Vagina (tissue), 2 donors: ENCODE results near the gene NFKBIB. TPM values are rescaled to one million over a fixed set of nuclear protein-coding genes. Genes with fewer than 3 reads are reported as not detected.
"Not testable (repeated sequence)": the region's sequence is repeated elsewhere in the genome, so short reads cannot be mapped to it uniquely, and the experiment has no call there.

Experiments
- DNase-seq, 2 donors: peaks; one replicate each; pipeline ENCODE4 v3.0.0-alpha.2; 2017; ENCODE audit errors: extremely low spot score in 2 of 2
- H3K27ac ChIP-seq: fragments of 200-600 bp; sonication (generic); one replicate; pipeline ENCODE4 v1.5.1; 2019
- H3K27me3 ChIP-seq: fragments of 200-600 bp; sonication (generic); one replicate; pipeline ENCODE4 v1.5.1; 2019
- H3K36me3 ChIP-seq, 2 donors: fragments of 200-600 bp; sonication (generic); one replicate each; pipeline ENCODE4 v1.5.1; 2017 to 2019
- H3K4me1 ChIP-seq: fragments of 200-600 bp; sonication (generic); one replicate; pipeline ENCODE4 v1.5.1; 2019
- H3K4me3 ChIP-seq, 2 donors: fragments of 200-600 bp; sonication (generic); 1 replicate in 1 of 2; 2 replicates in 1 of 2; pipeline ENCODE4 v1.5.1; 2016 to 2019
- H3K9me3 ChIP-seq: fragments of 200-600 bp; sonication (generic); one replicate; pipeline ENCODE4 v1.5.1; 2019
- CTCF ChIP-seq, 3 experiments: fragments of 450-650 bp in 2 of 3; fragments of 200-600 bp in 1 of 3; sonication (generic) in 1 of 3; IDR thresholded peaks; one replicate each; pipeline ENCODE4 v1.5.1; 2017 to 2019; ENCODE audit warnings: antibody characterized with exemption in 3 of 3, mild to moderate bottlenecking in 2 of 3, moderate library complexity in 2 of 3
- POLR2A ChIP-seq, 2 donors: fragments of 450-650 bp; IDR thresholded peaks; one replicate each; pipeline ENCODE4 v1.6.1; 2017; ENCODE audit warnings: antibody characterized with exemption in 2 of 2, mild to moderate bottlenecking in 2 of 2, moderate library complexity in 2 of 2
- POLR2AphosphoS5 ChIP-seq, 2 donors: sonication (generic); formaldehyde crosslinking; IDR thresholded peaks; one replicate each; pipeline ENCODE4 v1.9.0; 2017; ENCODE audit warnings: antibody characterized with exemption in 2 of 2, mild to moderate bottlenecking in 2 of 2, low read depth in 1 of 2; ENCODE audit not compliant: insufficient read depth in 1 of 2
- intact Hi-C: fragments of 100-400 bp; cut with DNase I; formaldehyde crosslinking; loops from one replicate; pipeline ENCODE4 v1.15.1; 2023
- total RNA-seq: library from RNA; depleted of rRNA; stranded (reverse); fragments of >200 nt; gene quantifications from one replicate; pipeline ENCODE4 v1.2.3, GENCODE V29; 2016

The NFKBIB gene
- total RNA-seq, 1 donor from 2014 or later = 16.7 TPM

GRCh38 chr19:38869836-38870607 lies 29.7 kb upstream of the NFKBIB start:
- Histone ChIP-seq H3K4me3 (peak overlapping the region; percentile 49 to 53), H3K9me3 (no peaks in the 10 kb centered on the region), H3K36me3 (no peaks in the 10 kb centered on the region), H3K4me1 (peaks cover 18% of the 10 kb centered on the region), H3K27me3 (no peaks in the 10 kb centered on the region), H3K27ac (peak overlapping the region; percentile 60)
- intact Hi-C loops = no loop called here
- TF ChIP-seq CTCF (IDR thresholded peaks at IDR 0.05) = peak; percentile 24 to 87 (median 71)
- peak in 1 of 2 donors; percentile 60 for TF ChIP-seq POLR2AphosphoS5 (IDR thresholded peaks at IDR 0.05; ENCODE audit: insufficient read depth in 1 of 2, low read depth in 1 of 2)
- TF ChIP-seq POLR2A (IDR thresholded peaks at IDR 0.05) = no peak
- DNase-seq = no peak

- no peaks in the 10 kb centered on the region for H3K9me3 ChIP-seq
- intact Hi-C loops = no loop called here
- no peak overlapping the region for H3K4me3 ChIP-seq
- H3K36me3 ChIP-seq = no peaks in the 10 kb centered on the region
- peak overlapping the region; percentile 60 for H3K27ac ChIP-seq
- DNase-seq = no peak
- H3K27me3 ChIP-seq = no peaks in the 10 kb centered on the region
- no peak for TF ChIP-seq POLR2AphosphoS5 (IDR thresholded peaks at IDR 0.05; ENCODE audit: insufficient read depth in 1 of 2, low read depth in 1 of 2)
- TF ChIP-seq CTCF (IDR thresholded peaks at IDR 0.05) = no peak
- no peak for TF ChIP-seq POLR2A (IDR thresholded peaks at IDR 0.05)
- peaks cover 18% of the 10 kb centered on the region for H3K4me1 ChIP-seq
Measured at GRCh38 chr19:38870612-38871011, 29.2 kb upstream of the NFKBIB start.

GRCh38 chr19:38873400-38873799 lies 26.4 kb upstream of the NFKBIB start:
- H3K27ac ChIP-seq, DNase-seq, H3K27me3 ChIP-seq, H3K4me3 ChIP-seq, H3K36me3 ChIP-seq, H3K9me3 ChIP-seq, intact Hi-C loops: not testable (repeated sequence)
- H3K4me1 ChIP-seq = peaks cover 24% of the 10 kb centered on the region

- no peak overlapping the region for H3K4me3 ChIP-seq
- no peaks in the 10 kb centered on the region for H3K27me3 ChIP-seq
- peaks cover 0 to 5% of the 10 kb centered on the region in 2 donors for H3K36me3 ChIP-seq
- intact Hi-C loops = no loop called here
- TF ChIP-seq POLR2AphosphoS5 (IDR thresholded peaks at IDR 0.05; ENCODE audit: insufficient read depth in 1 of 2, low read depth in 1 of 2) (no peak), CTCF (IDR thresholded peaks at IDR 0.05) (no peak), POLR2A (IDR thresholded peaks at IDR 0.05) (no peak)
- H3K27ac ChIP-seq = no peak overlapping the region
- H3K9me3 ChIP-seq = no peaks in the 10 kb centered on the region
- DNase-seq = no peak
- peaks cover 6% of the 10 kb centered on the region for H3K4me1 ChIP-seq
Measured at GRCh38 chr19:38875656-38876395, 23.9 kb upstream of the NFKBIB start.

GRCh38 chr19:38877781-38878574 lies 21.8 kb upstream of the NFKBIB start, which contains the start of gene RINL:
Gene RINL (minus strand): TSS chr19:38878275. CDS start chr19:38876742, 1,533 bp downstream.
- peaks cover 0 to 20% of the 10 kb centered on the region in 2 donors for H3K36me3 ChIP-seq
- H3K9me3 ChIP-seq = no peaks in the 10 kb centered on the region
- no peaks in the 10 kb centered on the region for H3K27me3 ChIP-seq
- intact Hi-C loops = no loop called here
- H3K27ac ChIP-seq = peak within 1 kb of the TSS; percentile 45
- TF ChIP-seq CTCF (IDR thresholded peaks at IDR 0.05) (no peak), POLR2AphosphoS5 (IDR thresholded peaks at IDR 0.05; ENCODE audit: insufficient read depth in 1 of 2, low read depth in 1 of 2) (peak in 1 of 2 donors; percentile 30), POLR2A (IDR thresholded peaks at IDR 0.05) (no peak)
- peaks cover 6% of the 10 kb centered on the region for H3K4me1 ChIP-seq
- DNase-seq = no peak
- H3K4me3 ChIP-seq = no peak within 1 kb of the TSS
